GM12878 (cell line): ENCODE results near the gene PCSK5. TPM values are rescaled to one million over a fixed set of nuclear protein-coding genes. Genes with fewer than 3 reads are reported as not detected.

ENCODE experiments used
- ATAC-seq: fragments of 200-7000 bp; cut with Tn5 transposase; 3 replicates; pipeline ENCODE4 v1.9.1; 2020; ENCODE audit warnings: mild to moderate bottlenecking, moderate library complexity
- BruUV-seq: library from RNA; stranded (reverse); fragments of 400-500 nt; replicated peaks from 2 replicates; lab custom pipeline; 2021; lab: Mats Ljungman, UMichigan
- CTCF ChIA-PET: fragments of 300-600 bp; sonication (Branson Sonifier 250); formaldehyde crosslinking; extraction: SDS; loops from one replicate; lab custom pipeline; 2021; ENCODE audit warnings: inconsistent platforms; lab: Yijun Ruan, JAX
- POLR2A ChIA-PET: fragments of 350-600 bp; formaldehyde crosslinking; extraction: SDS; loops from one replicate; lab custom pipeline; 2021; ENCODE audit warnings: inconsistent platforms; lab: Charles Lee
- RAD21 ChIA-PET: fragments of 300-600 bp; sonication (Branson Sonifier 250); formaldehyde crosslinking; loops from one replicate; lab custom pipeline; 2023; ENCODE audit warnings: antibody characterized with exemption; ENCODE audit not compliant: unreplicated experiment; lab: Charles Lee
- SMC1A ChIA-PET: fragments of 300-600 bp; sonication (Branson Sonifier 250); formaldehyde crosslinking; loops from one replicate; lab custom pipeline; 2023; ENCODE audit not compliant: unreplicated experiment, uncharacterized antibody; lab: Charles Lee
- DNase-seq: peaks from one replicate; pipeline ENCODE4 v3.0.0-alpha.2; 2011; ENCODE audit warnings: low read depth, low spot score
- FAIRE-seq: peaks from 3 replicates; lab custom pipeline; 2011; peaks lifted over from hg19 to GRCh38; lab: Jason Lieb, UNC
- H2AFZ ChIP-seq: 2 replicates; pipeline ENCODE4 v1.6.0; 2011; ENCODE audit warnings: low read depth, low read length, control low read depth; ENCODE audit not compliant: control insufficient read depth
- H3K27ac ChIP-seq: 2 replicates; pipeline ENCODE4 v1.5.1; 2011; ENCODE audit warnings: control low read depth; ENCODE audit not compliant: control insufficient read depth, insufficient read depth
- H3K27me3 ChIP-seq, 2 experiments: replicated peaks in 1 of 2; 2 replicates each; pipeline versions ENCODE4 v1.6.0 to v1.6.1; 2011; ENCODE audit warnings: low read length in 1 of 2; ENCODE audit not compliant: control insufficient read depth in 2 of 2, insufficient read depth in 2 of 2
- H3K36me3 ChIP-seq, 2 experiments: 2 replicates each; pipeline ENCODE4 v1.5.1; 2011; ENCODE audit warnings: low read length in 1 of 2; ENCODE audit not compliant: control insufficient read depth in 2 of 2, insufficient read depth in 2 of 2
- H3K4me1 ChIP-seq: 2 replicates; pipeline ENCODE4 v1.6.1; 2011; ENCODE audit warnings: mild to moderate bottlenecking, low read length, moderate library complexity, mixed read lengths; ENCODE audit not compliant: control insufficient read depth, insufficient read depth
- H3K4me2 ChIP-seq: 2 replicates; pipeline ENCODE4 v1.6.0; 2011; ENCODE audit warnings: control low read depth; ENCODE audit not compliant: control insufficient read depth, insufficient read depth
- H3K4me3 ChIP-seq: fragments of 200-600 bp; sonication (generic); 2 replicates; pipeline ENCODE4 v1.5.1; 2016
- H3K79me2 ChIP-seq: 2 replicates; pipeline ENCODE4 v1.6.0; 2011; ENCODE audit warnings: low read length; ENCODE audit not compliant: control insufficient read depth, insufficient read depth
- H3K9ac ChIP-seq: 2 replicates; pipeline ENCODE4 v1.8.0; 2011; ENCODE audit warnings: low read length, control low read depth, mixed read lengths; ENCODE audit not compliant: control insufficient read depth, insufficient read depth
- H3K9me3 ChIP-seq: replicated peaks from 3 replicates; pipeline ENCODE4 v1.5.1; 2011; ENCODE audit warnings: mild to moderate bottlenecking, low read length; ENCODE audit not compliant: control insufficient read depth, insufficient read depth
- H4K20me1 ChIP-seq: 2 replicates; pipeline ENCODE4 v1.6.0; 2011; ENCODE audit not compliant: control insufficient read depth, insufficient read depth
- CBX3 ChIP-seq: fragments of 200-600 bp; sonication (generic); IDR thresholded peaks from 2 replicates; pipeline ENCODE4 v1.6.1; 2016; ENCODE audit warnings: low read depth, borderline replicate concordance
- DPF2 ChIP-seq: fragments of 450-650 bp; IDR thresholded peaks from 2 replicates; pipeline ENCODE4 v1.6.1; 2017; ENCODE audit warnings: mild to moderate bottlenecking
- GABPA ChIP-seq: IDR thresholded peaks from 2 replicates; pipeline ENCODE4 v1.6.1; 2014; ENCODE audit warnings: antibody characterized with exemption, low read depth, mild to moderate bottlenecking, inconsistent platforms
- IRF3 ChIP-seq: fragments of 450-650 bp; IDR thresholded peaks from 2 replicates; pipeline ENCODE4 v1.6.1; 2014; ENCODE audit warnings: mild to moderate bottlenecking
- KDM1A ChIP-seq: fragments of 200-600 bp; sonication (generic); IDR thresholded peaks from 2 replicates; pipeline ENCODE4 v1.6.1; 2016; ENCODE audit warnings: borderline replicate concordance
- MYB ChIP-seq: fragments of 150-350 bp; IDR thresholded peaks from 2 replicates; pipeline ENCODE4 v1.6.1; 2014; ENCODE audit warnings: mild to moderate bottlenecking, low read depth, low read length, borderline replicate concordance
- NFXL1 ChIP-seq: fragments of 450-650 bp; IDR thresholded peaks from 2 replicates; pipeline ENCODE4 v1.6.1; 2017; ENCODE audit warnings: antibody characterized with exemption, mild to moderate bottlenecking, borderline replicate concordance
- NR2C1 ChIP-seq: fragments of 450-650 bp; IDR thresholded peaks from 2 replicates; pipeline ENCODE4 v1.6.1; 2017; ENCODE audit warnings: antibody characterized with exemption, mild to moderate bottlenecking, moderate library complexity
- NR2C2 ChIP-seq: IDR thresholded peaks from 2 replicates; pipeline ENCODE4 v1.6.1; 2011; ENCODE audit warnings: borderline replicate concordance, low read depth; ENCODE audit not compliant: control insufficient read depth, insufficient read length
- PKNOX1 ChIP-seq: fragments of 450-650 bp; IDR thresholded peaks from 2 replicates; pipeline ENCODE4 v1.6.1; 2016; ENCODE audit warnings: mild to moderate bottlenecking
- PML ChIP-seq: IDR thresholded peaks from 2 replicates; pipeline ENCODE4 v1.6.1; 2012; ENCODE audit warnings: low read length, inconsistent platforms
- POLR2AphosphoS5 ChIP-seq: IDR thresholded peaks from 2 replicates; pipeline ENCODE4 v1.6.1; 2011; ENCODE audit warnings: mild to moderate bottlenecking, low read length, inconsistent platforms
- RCOR1 ChIP-seq: conservative IDR thresholded peaks from 2 replicates; pipeline ENCODE4 v1.6.1; 2012; ENCODE audit warnings: low read depth, low read length, improper control_type of control experiment
- RELA ChIP-seq: fragments of 450-650 bp; IDR thresholded peaks from 2 replicates; pipeline ENCODE4 v1.8.0; 2014; ENCODE audit warnings: borderline replicate concordance; ENCODE audit not compliant: partially characterized antibody
- YBX1 ChIP-seq: fragments of 450-650 bp; IDR thresholded peaks from 2 replicates; pipeline ENCODE4 v1.6.1; 2016; ENCODE audit warnings: antibody characterized with exemption
- YY1 ChIP-seq: IDR thresholded peaks from 2 replicates; pipeline ENCODE4 v1.6.1; 2011; ENCODE audit warnings: low read depth, mild to moderate bottlenecking, low read length
- ZBTB11 ChIP-seq: fragments of 450-650 bp; formaldehyde crosslinking; IDR thresholded peaks from 2 replicates; pipeline ENCODE4 v1.5.0; 2022; ENCODE audit warnings: mild to moderate bottlenecking, missing genetic modification characterization
- WGBS: methylation state at CpG from one replicate; pipeline ENCODE4 v1.1.6; 2016; ENCODE audit warnings: low lambda C conversion rate; ENCODE audit not compliant: insufficient replicate concordance, insufficient coverage; ENCODE audit errors: missing lambda C conversion rate; 5-methylcytosine and 5-hydroxymethylcytosine counted together
- in situ Hi-C: fragments of 300-500 bp; cut with MboI; formaldehyde crosslinking; loops from 9 replicates; pipeline ENCODE4 v1.14.3; 2018; ENCODE audit warnings: mixed read lengths
- intact Hi-C: fragments of 100-400 bp; cut with micrococcal nuclease; formaldehyde crosslinking; loops from one replicate; pipeline ENCODE4 v1.14.2; 2022; ENCODE audit not compliant: unreplicated experiment
- polyA plus RNA-seq, 11 experiments: library from polyadenylated mRNA; depleted of rRNA in 4 of 11; unstranded in 6 of 11; stranded (reverse) in 5 of 11; fragments of >200 nt; fragmentation: Nextera tagmentation in 4 of 11; fragmentation: Illumina TruSeq in 1 of 11; extraction: Ambion mirVana in 4 of 11; extraction: Trizol in 1 of 11; gene quantifications; 1 replicate in 1 of 11; 2 replicates in 10 of 11; pipeline versions ENCODE4 v1.2.1 to v1.2.3, GENCODE V29; 2011 to 2016; ENCODE audit warnings: inconsistent platforms in 2 of 11, missing spikeins in 2 of 11, low read depth in 1 of 11
- total RNA-seq, 4 experiments: library from RNA; depleted of rRNA in 3 of 4; stranded (reverse); fragments of >200 nt in 3 of 4; fragmentation: Illumina TruSeq in 1 of 4; extraction: Trizol in 1 of 4; gene quantifications; 2 replicates each; pipeline versions ENCODE4 v1.2.1 to v1.2.3, GENCODE V29; 2013 to 2021

The PCSK5 gene
- total and polyA plus RNA-seq, 10 of the 15 experiments (the other 5 are each of a cell fraction or from before 2014, with no cell fraction given), result 0.01 to 0.13 (median 0.04) TPM; not detected in 3

DNA sequence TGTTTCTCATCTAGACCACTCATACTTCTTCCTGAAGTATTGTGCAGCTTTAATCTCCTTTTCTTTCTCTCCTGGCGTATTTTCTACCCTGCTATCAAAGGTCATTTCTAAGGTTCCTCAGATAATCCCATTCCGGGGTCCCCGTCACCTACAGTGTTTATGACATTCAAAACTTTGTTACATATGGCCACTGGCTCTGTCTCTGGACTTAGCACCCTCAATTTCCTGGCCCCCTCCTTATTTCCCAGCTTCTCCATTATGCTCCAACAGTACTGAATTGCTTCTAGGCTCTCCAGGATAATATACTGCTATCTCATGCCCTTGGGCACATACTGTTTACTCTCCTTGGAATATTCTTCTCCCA, 472.5 kb downstream of the PCSK5 start:
- in situ Hi-C loops, result no loop called here
- RAD21 ChIA-PET, result no interaction called here

More for the DNA sequence above, 472.5 kb downstream of the PCSK5 start:
- intact Hi-C loops, result no loop called here
- WGBS, result 59% methylated on average over 3 of the region's 3 CpGs
- no peak for DNase-seq
- ChIA-PET SMC1A (interaction anchor here (0.8 kb wide), 2 partner anchors 10 to 213 kb away, joined by 3 read pairs; no protein-coding TSS in a partner anchor), CTCF (no interaction called here), POLR2A (no interaction called here)
- no peaks in the 10 kb centered on the region for H3K79me2 ChIP-seq
- no peaks in the 10 kb centered on the region for H3K36me3 ChIP-seq
- no peaks in the 10 kb centered on the region; a peak in 1 of 4 replicates for H3K27me3 ChIP-seq
- no peaks in the 10 kb centered on the region for H3K9me3 ChIP-seq
- H3K4me2 ChIP-seq, result no peak overlapping the region
- TF ChIP-seq NR2C2, result no peak
- no peak for TF ChIP-seq NFXL1
- no peak for TF ChIP-seq PKNOX1
- no peak for TF ChIP-seq RCOR1
- TF ChIP-seq NR2C1, result no peak
- no peak for TF ChIP-seq DPF2
- TF ChIP-seq KDM1A, result no peak
- TF ChIP-seq YY1, result no peak
- no peak for TF ChIP-seq RELA
- TF ChIP-seq CBX3, result no peak
- no peak for TF ChIP-seq IRF3
- TF ChIP-seq GABPA, result no peak
- TF ChIP-seq YBX1, result no peak
- TF ChIP-seq ZBTB11 (CRISPR knock-in tag), result no peak
- no peak for TF ChIP-seq PML
- TF ChIP-seq MYB, result no peak
- no peak for TF ChIP-seq POLR2AphosphoS5
- no peak overlapping the region for H3K4me3 ChIP-seq
- no peak overlapping the region for H3K27ac ChIP-seq
- H3K4me1 ChIP-seq, result no peaks in the 10 kb centered on the region
- H2AFZ ChIP-seq, result no peak overlapping the region
- no peak overlapping the region for H3K9ac ChIP-seq
- no peak for ATAC-seq
- no peak for FAIRE-seq
- no TSS peak for BruUV-seq
- H4K20me1 ChIP-seq, result no peaks in the 10 kb centered on the region
